CD8-positive, alpha-beta memory T cell (primary cell): ENCODE measurements around the gene PDLIM5. TPM values are rescaled to one million over a fixed set of nuclear protein-coding genes. Genes with fewer than 3 reads are reported as not detected.
A peak's percentile ranks its signal among the peaks of the same experiment; 100 is the strongest.

Source experiments
- CTCF ChIA-PET: fragments of 350-600 bp; sonication (Branson Sonifier 250); formaldehyde crosslinking; loops from one replicate; lab custom pipeline; 2021; ENCODE audit warnings: antibody characterized with exemption; lab: Charles Lee
- POLR2A ChIA-PET: fragments of 350-600 bp; sonication (Branson Sonifier 250); formaldehyde crosslinking; loops from one replicate; lab custom pipeline; 2021; ENCODE audit warnings: antibody characterized with exemption; lab: Charles Lee
- DNase-seq, 5 donors: peaks; one replicate each; pipeline versions ENCODE4 v3.0.0 to v3.0.0-alpha.2; 2020 to 2022; ENCODE audit warnings: mixed read lengths in 1 of 5
- H3K27ac ChIP-seq: one replicate; pipeline ENCODE4 v1.7.0; 2013; ENCODE audit warnings: low read depth, mild to moderate bottlenecking, low read length, moderate library complexity
- H3K27me3 ChIP-seq: 2 replicates; pipeline ENCODE4 v1.7.0; 2013; ENCODE audit warnings: low read length, mild to moderate bottlenecking; ENCODE audit not compliant: insufficient read depth, poor library complexity, severe bottlenecking
- H3K36me3 ChIP-seq: 2 replicates; pipeline ENCODE4 v1.7.0; 2013; ENCODE audit warnings: mild to moderate bottlenecking, low read length, moderate library complexity; ENCODE audit not compliant: insufficient read depth
- H3K4me1 ChIP-seq: 2 replicates; pipeline ENCODE4 v1.7.0; 2013; ENCODE audit warnings: mild to moderate bottlenecking, low read length, moderate library complexity; ENCODE audit not compliant: insufficient read depth
- H3K4me3 ChIP-seq: 2 replicates; pipeline ENCODE4 v1.7.0; 2013; ENCODE audit warnings: mild to moderate bottlenecking, low read length
- H3K9me3 ChIP-seq: 2 replicates; pipeline ENCODE4 v1.7.0; 2013; ENCODE audit warnings: mild to moderate bottlenecking, low read length
- H3K27ac Mint-ChIP-seq, 8 donors: one replicate each; pipeline ENCODE4 v1.8.0; 2020 to 2021; ENCODE audit warnings: mixed read lengths in 8 of 8, mild to moderate bottlenecking in 6 of 8, inconsistent platforms in 3 of 8, moderate library complexity in 3 of 8
- H3K27me3 Mint-ChIP-seq, 2 donors: one replicate each; pipeline ENCODE4 v1.8.0; 2020 to 2021; ENCODE audit warnings: mixed read lengths in 2 of 2, mild to moderate bottlenecking in 1 of 2, moderate library complexity in 1 of 2
- H3K36me3 Mint-ChIP-seq, 3 donors: one replicate each; pipeline ENCODE4 v1.8.0; 2020 to 2021; ENCODE audit warnings: mixed read lengths in 3 of 3, inconsistent platforms in 1 of 3, mild to moderate bottlenecking in 1 of 3
- H3K4me1 Mint-ChIP-seq, 3 donors: one replicate each; pipeline ENCODE4 v1.8.0; 2020 to 2021; ENCODE audit warnings: mixed read lengths in 3 of 3, inconsistent platforms in 1 of 3, mild to moderate bottlenecking in 1 of 3
- H3K4me3 Mint-ChIP-seq, 7 donors: one replicate each; pipeline ENCODE4 v1.8.0; 2020 to 2021; ENCODE audit warnings: mixed read lengths in 7 of 7, mild to moderate bottlenecking in 6 of 7, moderate library complexity in 4 of 7, inconsistent platforms in 2 of 7
- H3K9me3 Mint-ChIP-seq, 5 donors: one replicate each; pipeline ENCODE4 v1.8.0; 2020 to 2022; ENCODE audit warnings: mixed read lengths in 5 of 5, mild to moderate bottlenecking in 3 of 5, moderate library complexity in 2 of 5, inconsistent platforms in 1 of 5
- polyA plus RNA-seq: library from polyadenylated mRNA; unstranded; fragments of 300-500 nt; fragmentation: Illumina TruSeq; gene quantifications from one replicate; pipeline ENCODE4 v1.2.3, GENCODE V29; 2021
- total RNA-seq, 2 experiments: library from RNA; stranded (reverse); gene quantifications; one replicate each; pipeline ENCODE4 v1.2.3, GENCODE V29; 2021

The PDLIM5 gene
- total and polyA plus RNA-seq, 3 experiments from 2014 or later = 27.0 to 50.2 (median 27.4) TPM

- Mint-ChIP-seq H3K9me3 (no peaks in the 10 kb centered on the region), H3K27me3 (no peaks in the 10 kb centered on the region), H3K4me1 (peaks cover 0 to 2% (median 2%) of the 10 kb centered on the region in 3 donors), H3K36me3 (peaks cover 4 to 9% (median 9%) of the 10 kb centered on the region in 3 donors), H3K4me3 (no peak overlapping the region), H3K27ac (peak overlapping the region in 1 of 8 donors; percentile 2)
- Histone ChIP-seq H3K27me3 (no peaks in the 10 kb centered on the region), H3K9me3 (no peaks in the 10 kb centered on the region), H3K4me3 (no peak overlapping the region), H3K4me1 (no peaks in the 10 kb centered on the region), H3K27ac (no peak overlapping the region), H3K36me3 (no peaks in the 10 kb centered on the region)
- DNase-seq = no peak
- ChIA-PET CTCF (no interaction called here), POLR2A (no interaction called here)
Observed at GRCh38 chr4:94527556-94528233, 76.0 kb downstream of the PDLIM5 start.

GRCh38 chr4:94528792-94529451 lies 77.2 kb downstream of the PDLIM5 start:
- Histone ChIP-seq H3K27me3 (no peaks in the 10 kb centered on the region), H3K4me3 (no peak overlapping the region), H3K36me3 (no peaks in the 10 kb centered on the region), H3K27ac (no peak overlapping the region), H3K4me1 (no peaks in the 10 kb centered on the region), H3K9me3 (no peaks in the 10 kb centered on the region)
- H3K36me3 Mint-ChIP-seq = peaks cover 4 to 11% (median 9%) of the 10 kb centered on the region in 3 donors
- H3K9me3 Mint-ChIP-seq = no peaks in the 10 kb centered on the region
- H3K27ac Mint-ChIP-seq = peak overlapping the region in 1 of 8 donors; percentile 4
- ChIA-PET CTCF (no interaction called here), POLR2A (no interaction called here)
- H3K27me3 Mint-ChIP-seq = no peaks in the 10 kb centered on the region
- peaks cover 3 to 6% (median 5%) of the 10 kb centered on the region in 3 donors for H3K4me1 Mint-ChIP-seq
- no peak for DNase-seq
- no peak overlapping the region for H3K4me3 Mint-ChIP-seq

GRCh38 chr4:94530073-94530472 lies 78.3 kb downstream of the PDLIM5 start:
- peaks cover 2 to 10% (median 6%) of the 10 kb centered on the region in 3 donors for H3K4me1 Mint-ChIP-seq
- no peaks in the 10 kb centered on the region for H3K9me3 Mint-ChIP-seq
- no peak overlapping the region for H3K4me3 ChIP-seq
- H3K36me3 ChIP-seq = no peaks in the 10 kb centered on the region
- H3K27me3 Mint-ChIP-seq = no peaks in the 10 kb centered on the region
- DNase-seq = no peak
- H3K4me3 Mint-ChIP-seq = no peak overlapping the region
- peak overlapping the region in 1 of 8 donors; percentile 43 for H3K27ac Mint-ChIP-seq
- no peak overlapping the region for H3K27ac ChIP-seq
- no peaks in the 10 kb centered on the region for H3K27me3 ChIP-seq
- ChIA-PET POLR2A (no interaction called here), CTCF (no interaction called here)
- peaks cover 4 to 9% (median 6%) of the 10 kb centered on the region in 3 donors for H3K36me3 Mint-ChIP-seq
- no peaks in the 10 kb centered on the region for H3K4me1 ChIP-seq
- no peaks in the 10 kb centered on the region for H3K9me3 ChIP-seq

GRCh38 chr4:94531991-94532789 lies 80.4 kb downstream of the PDLIM5 start:
- Histone ChIP-seq H3K4me3 (no peak overlapping the region), H3K27me3 (no peaks in the 10 kb centered on the region), H3K27ac (no peak overlapping the region), H3K4me1 (no peaks in the 10 kb centered on the region), H3K9me3 (no peaks in the 10 kb centered on the region), H3K36me3 (no peaks in the 10 kb centered on the region)
- Mint-ChIP-seq H3K4me3 (no peak overlapping the region), H3K27ac (peak overlapping the region in 1 of 8 donors; percentile 72), H3K36me3 (peaks cover 4 to 8% (median 6%) of the 10 kb centered on the region in 3 donors), H3K27me3 (no peaks in the 10 kb centered on the region), H3K4me1 (peaks cover 2 to 13% (median 4%) of the 10 kb centered on the region in 3 donors), H3K9me3 (no peaks in the 10 kb centered on the region)
- DNase-seq = no peak
- CTCF ChIA-PET = no interaction called here
- POLR2A ChIA-PET = no interaction called here

- H3K36me3 Mint-ChIP-seq = peaks cover 0 to 2% (median 0%) of the 10 kb centered on the region in 3 donors
- H3K4me1 ChIP-seq = no peaks in the 10 kb centered on the region
- no peaks in the 10 kb centered on the region for H3K9me3 Mint-ChIP-seq
- ChIA-PET POLR2A (no interaction called here), CTCF (no interaction called here)
- no peaks in the 10 kb centered on the region for H3K27me3 Mint-ChIP-seq
- H3K27me3 ChIP-seq = no peaks in the 10 kb centered on the region
- H3K27ac ChIP-seq = peak overlapping the region; percentile 17
- no peak for DNase-seq
- no peak overlapping the region for H3K4me3 ChIP-seq
- no peaks in the 10 kb centered on the region for H3K36me3 ChIP-seq
- H3K4me1 Mint-ChIP-seq = peaks cover 2 to 13% (median 4%) of the 10 kb centered on the region in 3 donors
- H3K27ac Mint-ChIP-seq = peak overlapping the region in 1 of 8 donors; percentile 25
- no peaks in the 10 kb centered on the region for H3K9me3 ChIP-seq
- no peak overlapping the region for H3K4me3 Mint-ChIP-seq
Observed at GRCh38 chr4:94533405-94534223, 81.9 kb downstream of the PDLIM5 start.

- H3K27me3 ChIP-seq = no peaks in the 10 kb centered on the region
- peak overlapping the region; percentile 33 for H3K27ac ChIP-seq
- CTCF ChIA-PET = no interaction called here
- DNase-seq = no peak
- Mint-ChIP-seq H3K36me3 (peaks cover 0 to 2% (median 0%) of the 10 kb centered on the region in 3 donors), H3K27ac (peak overlapping the region in 1 of 8 donors; percentile 1), H3K4me3 (no peak overlapping the region), H3K9me3 (no peaks in the 10 kb centered on the region), H3K4me1 (peaks cover 2 to 13% (median 4%) of the 10 kb centered on the region in 3 donors), H3K27me3 (no peaks in the 10 kb centered on the region)
- POLR2A ChIA-PET = no interaction called here
- H3K36me3 ChIP-seq = no peaks in the 10 kb centered on the region
- no peaks in the 10 kb centered on the region for H3K4me1 ChIP-seq
- H3K4me3 ChIP-seq = no peak overlapping the region
- no peaks in the 10 kb centered on the region for H3K9me3 ChIP-seq
Observed at GRCh38 chr4:94534401-94535312, 82.9 kb downstream of the PDLIM5 start.

GRCh38 chr4:94536049-94536448 lies 84.3 kb downstream of the PDLIM5 start:
- no peaks in the 10 kb centered on the region for H3K4me1 ChIP-seq
- Mint-ChIP-seq H3K27ac (peak overlapping the region in 1 of 8 donors; percentile 83), H3K9me3 (no peaks in the 10 kb centered on the region), H3K4me1 (peaks cover 2 to 13% (median 4%) of the 10 kb centered on the region in 3 donors), H3K27me3 (no peaks in the 10 kb centered on the region), H3K36me3 (peaks cover 0 to 5% (median 0%) of the 10 kb centered on the region in 3 donors), H3K4me3 (no peak overlapping the region)
- ChIA-PET POLR2A (no interaction called here), CTCF (interaction anchor here (0.9 kb wide), 1 partner anchor 14 kb away, joined by 3 read pairs; no protein-coding TSS in a partner anchor)
- H3K27ac ChIP-seq = peak overlapping the region; percentile 33
- no peaks in the 10 kb centered on the region for H3K27me3 ChIP-seq
- no peaks in the 10 kb centered on the region for H3K9me3 ChIP-seq
- H3K4me3 ChIP-seq = no peak overlapping the region
- no peaks in the 10 kb centered on the region for H3K36me3 ChIP-seq
- no peak for DNase-seq
